C1 segment of cervical spinal cord (tissue), 14 donors: ENCODE results near the gene LXN.
"Not testable (repeated sequence)": the region's sequence is repeated elsewhere in the genome, so short reads cannot be mapped to it uniquely, and the experiment has no call there.

Experiments
- DNase-seq, 14 donors: peaks; one replicate each; lab custom pipeline; 2025; lab: John Stamatoyannopoulos, UW

LXN gene

GRCh38 chr3:158672215-158673176, at the start of gene LXN:
TSS of gene LXN (minus strand) at chr3:158672648. CDS start at chr3:158672478, 170 bp downstream.
- DNase-seq: peak; percentile 2 to 89 (median 21)

DNA sequence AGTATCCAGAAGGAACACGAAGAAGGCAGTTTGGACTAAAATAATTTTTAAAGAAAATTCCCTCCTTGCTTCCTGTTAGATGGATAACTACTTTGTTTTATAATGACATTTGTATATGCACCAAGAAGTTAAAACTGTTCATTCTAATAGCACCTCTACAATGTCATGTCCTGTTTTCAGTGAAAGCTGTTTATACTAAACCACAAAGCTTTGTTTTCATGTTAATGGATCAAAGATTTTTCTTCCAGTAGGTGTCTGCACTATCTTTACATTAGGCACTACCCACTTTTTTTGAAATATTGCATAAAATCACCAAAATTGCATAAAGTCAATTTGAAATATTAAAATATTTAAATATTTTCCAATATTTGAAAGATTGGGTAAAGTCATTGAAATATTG, 49.7 kb upstream of the LXN start:
- DNase-seq: no peak

GRCh38 chr3:158718490-158719170, 46.2 kb upstream of the LXN start:
- peak in 1 of 14 donors; percentile 36 for DNase-seq

DNA sequence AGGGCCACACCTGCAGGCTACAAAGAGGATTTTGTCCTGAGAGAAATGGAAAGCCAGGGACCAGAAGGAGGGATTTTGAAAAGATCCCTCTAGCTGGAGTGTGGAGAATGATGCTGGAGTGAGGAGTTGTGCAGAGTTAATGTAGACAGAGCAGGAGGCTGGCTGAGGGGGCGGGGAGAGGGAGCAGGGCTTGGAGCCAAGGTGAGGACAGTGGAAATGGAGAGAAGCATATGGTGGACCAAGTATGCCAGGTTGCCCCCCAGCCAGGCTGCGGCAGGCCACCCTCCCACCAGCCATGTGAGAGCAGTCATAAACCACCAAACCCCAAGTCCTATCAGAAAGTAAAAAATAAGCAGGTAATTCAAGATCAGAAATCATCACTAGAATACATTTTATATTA, 45.1 kb upstream of the LXN start:
- peak in 2 of 14 donors; percentile 33 to 85 for DNase-seq

DNA sequence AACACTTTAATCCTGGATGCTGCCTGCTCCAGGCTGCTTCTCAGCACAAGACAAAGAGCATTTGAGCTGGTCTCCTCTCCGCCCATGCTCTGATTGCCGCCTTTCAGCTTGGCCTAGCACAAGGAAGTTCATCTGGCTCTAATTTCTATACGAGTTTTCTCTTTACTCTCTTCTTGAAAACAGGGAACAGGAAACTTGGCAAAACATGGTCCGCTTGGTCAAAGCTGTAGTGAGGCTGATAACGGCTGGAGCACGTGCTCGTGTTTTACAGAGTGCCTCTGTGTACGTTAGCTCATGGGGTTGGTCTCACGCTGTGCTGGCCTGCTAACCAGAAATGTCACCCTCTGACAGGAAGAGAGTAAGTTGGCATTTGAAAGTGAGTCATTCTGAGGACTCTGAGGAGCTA, 40.6 kb upstream of the LXN start:
- peak in 7 of 14 donors; percentile 17 to 56 (median 25) for DNase-seq

DNA sequence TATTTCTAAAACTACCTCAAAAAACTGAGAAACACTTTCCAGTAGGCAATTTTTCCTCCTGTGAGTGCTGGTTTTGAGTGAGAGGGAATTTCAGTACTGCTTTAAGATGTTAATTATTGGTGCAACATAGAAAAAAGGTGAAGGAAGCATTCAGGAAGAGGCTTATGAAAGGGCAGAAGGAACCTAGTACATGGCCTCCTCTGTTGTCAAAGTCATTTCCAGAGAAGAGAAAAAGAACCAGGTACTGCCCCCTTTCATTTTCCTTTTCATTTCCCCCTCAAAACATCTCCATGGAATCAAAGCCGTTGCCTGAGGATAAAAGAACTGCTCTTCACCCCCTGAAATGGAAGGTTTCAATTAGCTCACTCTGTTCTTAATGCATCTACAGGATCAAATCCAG, 40.0 kb upstream of the LXN start:
- DNase-seq: no peak

GRCh38 chr3:158711886-158712285, 39.4 kb upstream of the LXN start:
- no peak for DNase-seq

GRCh38 chr3:158710601-158711000, 38.2 kb upstream of the LXN start:
- no peak for DNase-seq

GRCh38 chr3:158709666-158710083, 37.2 kb upstream of the LXN start:
- no peak for DNase-seq

DNA sequence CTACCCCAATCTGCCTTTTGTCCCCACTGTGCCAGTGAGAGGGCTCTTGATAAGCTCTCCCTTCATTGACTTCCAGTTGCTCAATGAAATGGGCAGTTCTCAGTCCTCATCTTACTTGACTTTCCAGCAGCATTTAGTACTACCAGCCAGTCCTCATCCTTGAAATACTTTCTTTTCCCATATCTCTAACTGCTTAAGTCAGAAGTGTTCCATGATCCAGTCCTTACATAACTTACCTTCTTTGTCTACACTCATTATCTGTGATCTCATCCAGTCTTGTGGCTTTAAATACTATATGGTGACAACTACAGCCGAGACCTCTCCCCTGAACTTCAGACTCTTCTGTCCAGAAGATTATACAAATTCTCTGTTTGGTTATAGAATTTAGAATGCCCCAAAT, 31.1 kb upstream of the LXN start:
- no peak for DNase-seq

DNA sequence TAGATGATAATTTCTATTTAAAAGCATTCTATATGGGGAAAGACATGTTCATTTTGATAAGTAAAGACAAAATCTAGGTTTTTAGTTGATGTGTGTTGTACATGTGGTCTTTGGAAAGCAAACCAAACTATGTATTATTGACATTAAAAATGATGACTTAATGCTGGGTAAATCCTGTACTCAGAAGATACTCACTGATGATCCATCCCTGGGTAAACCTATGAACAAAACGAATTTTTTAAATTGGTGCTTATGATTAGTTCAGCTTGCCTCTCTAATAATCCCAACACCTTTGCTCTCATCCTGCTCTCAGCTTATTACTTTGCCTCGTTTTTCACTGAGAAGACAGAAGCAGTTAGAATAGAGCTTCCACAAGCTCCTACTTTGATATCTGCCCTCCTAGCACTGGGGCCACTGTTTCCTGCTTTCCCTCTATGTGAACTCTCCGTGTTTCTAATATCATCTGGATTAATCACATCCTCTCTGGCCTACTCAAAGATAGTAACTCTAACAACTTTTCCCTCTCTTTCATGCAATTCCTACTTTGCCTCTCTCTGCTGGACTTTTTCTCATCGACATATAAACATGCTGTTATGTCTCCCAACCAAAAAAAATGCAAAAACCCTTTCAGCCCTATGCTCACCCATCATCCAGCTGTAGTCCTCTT, 30.5 kb upstream of the LXN start:
- no peak for DNase-seq

DNA sequence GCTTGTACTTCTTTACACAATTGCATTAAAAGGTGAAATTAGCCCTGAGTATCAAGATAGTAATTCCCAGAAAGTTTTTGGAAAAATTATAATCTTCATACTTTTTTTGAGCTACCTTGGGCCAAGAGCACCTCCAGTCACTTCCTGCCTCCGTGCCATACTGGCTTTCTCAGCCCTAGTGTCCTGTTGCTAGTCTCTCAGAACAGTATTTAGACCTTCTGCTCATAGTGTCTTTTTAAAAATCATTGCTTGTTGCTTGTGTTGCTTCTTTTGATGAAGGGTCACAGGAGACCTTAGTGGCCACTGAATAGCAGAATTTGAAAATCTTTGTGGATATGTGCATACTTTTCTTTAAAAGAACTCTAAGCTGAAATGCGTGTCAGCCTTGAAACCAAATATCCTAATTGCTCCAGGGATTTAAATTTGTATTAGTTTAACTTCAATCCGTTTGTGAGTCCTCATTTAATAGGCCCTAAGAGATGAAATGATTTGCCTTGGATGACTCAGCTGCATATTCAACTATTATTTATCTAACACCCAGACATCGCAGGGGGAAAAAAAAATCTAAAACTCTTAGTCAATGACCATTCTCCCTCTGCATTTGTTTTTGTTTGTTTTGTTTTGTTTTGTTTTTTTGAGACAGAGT, 29.1 kb upstream of the LXN start:
- DNase-seq: no peak

GRCh38 chr3:158700559-158700958, 28.1 kb upstream of the LXN start:
- DNase-seq: no peak

DNA sequence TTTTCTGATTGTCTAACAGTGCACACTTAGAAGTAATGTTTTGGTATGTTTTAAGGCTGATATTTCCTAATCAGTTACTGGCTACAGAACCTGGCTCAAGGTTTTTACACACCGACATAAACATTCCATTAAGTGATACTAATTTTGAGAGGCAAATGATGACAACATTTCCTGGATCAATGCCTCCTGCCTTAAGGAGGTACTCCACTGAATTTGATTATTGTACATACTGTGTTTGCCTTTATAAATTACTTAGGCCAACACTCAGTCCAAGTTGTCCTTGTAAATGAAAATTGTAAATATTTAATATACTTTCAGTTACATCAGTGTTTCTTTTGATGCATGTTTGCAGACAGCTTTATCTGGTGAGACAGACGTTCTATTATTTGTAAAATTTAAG, 24.2 kb upstream of the LXN start:
- DNase-seq: no peak

DNA sequence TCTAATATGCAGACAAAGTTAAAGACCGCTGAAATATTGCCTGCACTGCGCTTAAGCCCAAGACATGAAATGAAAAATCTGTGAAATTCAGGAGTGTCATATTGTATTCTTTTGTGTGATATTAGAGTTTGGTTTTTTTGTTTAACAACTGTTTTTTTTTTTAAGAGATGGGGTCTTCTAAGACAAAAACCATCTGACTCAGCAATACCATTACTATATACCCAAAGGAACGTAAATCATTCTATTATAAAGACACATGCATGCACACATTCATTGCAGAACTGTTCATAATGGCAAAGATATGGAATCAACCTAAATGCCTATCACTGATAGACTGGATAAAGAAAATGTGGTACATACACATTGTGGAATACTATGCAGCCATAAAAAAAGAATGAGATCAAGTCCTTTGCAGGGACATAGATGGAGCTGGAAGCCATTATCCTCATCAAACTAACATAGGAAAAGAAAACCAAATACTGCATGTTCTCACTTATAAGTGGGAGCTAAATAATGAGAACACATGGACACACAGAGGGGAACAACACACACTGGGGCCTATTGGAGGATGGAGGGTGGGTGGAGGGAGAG, 21.5 kb upstream of the LXN start:
- not testable (repeated sequence) for DNase-seq

- DNase-seq: no peak
These were observed 12.7 kb upstream of the LXN start for GRCh38 chr3:158685159-158685558.

DNA sequence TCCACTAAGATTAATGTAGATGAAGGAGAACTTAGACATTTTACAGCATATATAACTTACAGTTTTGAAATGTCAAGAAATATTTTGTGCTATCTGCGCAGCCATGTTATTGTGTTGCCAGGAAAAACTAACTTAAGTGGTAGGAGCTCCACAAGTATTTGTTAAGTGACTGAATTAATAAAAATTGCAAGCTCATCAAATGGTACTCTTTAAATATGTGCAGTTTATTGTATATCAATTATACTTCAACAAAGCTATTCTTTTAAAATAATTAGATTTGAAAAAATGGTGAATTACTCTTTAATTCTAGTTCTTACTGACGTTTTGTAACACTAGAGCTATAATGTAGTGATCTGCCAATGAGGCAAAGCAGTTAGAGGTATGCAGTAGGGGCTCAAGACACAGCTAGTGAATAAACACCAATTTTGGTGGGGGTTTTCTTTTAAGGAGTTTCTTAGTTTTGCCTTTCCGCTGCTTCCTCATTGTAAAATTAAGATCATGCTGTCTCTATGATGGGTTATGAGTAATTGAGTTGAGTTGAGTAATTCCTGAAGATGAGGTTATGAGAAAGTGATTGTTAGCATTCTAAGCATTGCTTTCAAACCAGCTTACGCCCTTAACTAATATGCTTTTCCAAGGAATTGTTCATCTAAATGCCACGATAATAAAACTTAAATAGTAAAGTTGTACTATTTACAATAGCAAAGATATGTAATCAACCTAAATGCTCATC, 10.9 kb upstream of the LXN start:
- DNase-seq: no peak

DNA sequence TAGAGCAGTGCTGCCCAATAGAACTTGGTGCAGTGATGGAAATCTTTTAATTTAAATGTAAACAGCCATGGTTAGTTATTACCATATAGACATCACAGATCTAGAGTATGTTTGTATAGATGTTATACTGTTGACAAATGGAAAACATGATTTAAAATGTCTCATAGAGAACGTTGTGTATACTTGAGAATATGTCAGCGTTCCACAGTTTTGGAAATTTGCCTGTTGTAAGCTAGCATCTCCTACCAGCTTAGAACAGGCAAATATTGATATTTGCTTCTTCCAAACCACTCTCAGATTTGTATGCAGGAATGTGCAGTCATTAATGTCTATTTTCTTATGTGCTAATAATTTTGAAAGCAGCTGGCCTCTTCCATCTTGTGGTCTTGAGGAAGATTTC, 8.4 kb upstream of the LXN start:
- no peak for DNase-seq

DNA sequence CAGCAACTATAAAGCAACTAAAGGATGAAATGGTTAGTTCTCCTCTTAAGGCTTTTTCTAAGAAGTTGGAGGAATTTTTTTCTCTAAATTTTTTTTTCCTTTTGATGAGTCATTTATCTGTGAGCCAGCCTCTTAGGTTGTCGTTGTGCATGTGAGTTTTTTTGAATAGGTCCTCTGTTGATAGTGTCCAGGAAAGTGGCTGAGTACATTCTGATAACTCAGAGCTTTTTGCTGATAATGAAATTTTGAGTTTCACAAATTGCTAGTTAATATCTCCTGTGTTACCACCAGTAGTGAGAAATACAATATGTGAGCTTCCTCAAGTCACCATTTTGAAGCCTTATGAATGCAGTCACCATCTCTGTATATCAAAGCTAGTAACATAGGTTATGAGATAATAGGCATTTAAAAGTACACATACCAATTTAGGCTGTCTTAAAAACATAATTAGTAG, 7.1 kb upstream of the LXN start:
- DNase-seq: no peak

GRCh38 chr3:158678687-158679086, 6.2 kb upstream of the LXN start:
- no peak for DNase-seq

DNA sequence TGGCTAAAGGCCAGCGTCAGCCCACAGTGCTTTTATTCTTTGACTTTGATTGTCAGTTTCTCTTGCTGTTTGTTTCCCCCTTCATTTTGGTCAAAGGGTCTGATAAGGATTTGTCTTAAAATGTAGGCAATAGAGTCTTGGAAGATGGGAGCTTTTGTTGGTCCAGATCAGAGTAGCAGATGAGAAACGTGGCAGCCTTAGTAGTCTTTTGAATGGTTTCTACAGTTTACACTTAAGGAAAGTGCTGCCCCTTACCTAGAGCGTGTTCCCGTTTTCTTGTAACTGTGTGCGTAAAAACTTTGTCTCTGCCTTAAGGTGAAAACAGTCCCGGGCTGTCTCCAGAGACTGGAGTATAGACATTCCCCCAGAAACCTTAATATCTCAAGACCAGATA, 630 bp downstream of the LXN start:
- no peak for DNase-seq
